ENCODE measurements around the gene SLC35F4.

The SLC35F4 gene

GRCh38 chr14:57834961-57835360 is 30.9 kb downstream of the SLC35F4 start:
- Mint-ChIP-seq H3K4me3 (no peak overlapping the region), H3K27me3 (peaks cover 5% of the 10 kb centered on the region), H3K36me3 (ENCODE audit: low read depth) (no peaks in the 10 kb centered on the region), H3K27ac (no peak overlapping the region), H3K9me3 (no peaks in the 10 kb centered on the region), H3K4me1 (ENCODE audit: low read depth) (no peaks in the 10 kb centered on the region)
- DNase-seq, result no peak

GRCh38 chr14:57834001-57834598 is 31.8 kb downstream of the SLC35F4 start:
- no peaks in the 10 kb centered on the region for H3K36me3 Mint-ChIP-seq (ENCODE audit: low read depth)
- H3K4me1 Mint-ChIP-seq (ENCODE audit: low read depth), result no peaks in the 10 kb centered on the region
- H3K27ac Mint-ChIP-seq, result no peak overlapping the region
- H3K9me3 Mint-ChIP-seq, result no peaks in the 10 kb centered on the region
- peaks cover 6% of the 10 kb centered on the region for H3K27me3 Mint-ChIP-seq
- H3K4me3 Mint-ChIP-seq, result no peak overlapping the region
- no peak for DNase-seq

- Mint-ChIP-seq H3K27me3 (peaks cover 8% of the 10 kb centered on the region), H3K4me1 (ENCODE audit: low read depth) (no peaks in the 10 kb centered on the region), H3K4me3 (no peak overlapping the region), H3K27ac (no peak overlapping the region), H3K36me3 (ENCODE audit: low read depth) (no peaks in the 10 kb centered on the region), H3K9me3 (no peaks in the 10 kb centered on the region)
- DNase-seq, result no peak
These were observed 32.6 kb downstream of the SLC35F4 start for GRCh38 chr14:57833323-57833722.

- H3K27me3 Mint-ChIP-seq, result peaks cover 8% of the 10 kb centered on the region
- no peak overlapping the region for H3K4me3 Mint-ChIP-seq
- H3K4me1 Mint-ChIP-seq (ENCODE audit: low read depth), result no peaks in the 10 kb centered on the region
- H3K27ac Mint-ChIP-seq, result no peak overlapping the region
- no peak for DNase-seq
- no peaks in the 10 kb centered on the region for H3K36me3 Mint-ChIP-seq (ENCODE audit: low read depth)
- no peaks in the 10 kb centered on the region for H3K9me3 Mint-ChIP-seq
These were observed 33.9 kb downstream of the SLC35F4 start for GRCh38 chr14:57831981-57832380.

DNA sequence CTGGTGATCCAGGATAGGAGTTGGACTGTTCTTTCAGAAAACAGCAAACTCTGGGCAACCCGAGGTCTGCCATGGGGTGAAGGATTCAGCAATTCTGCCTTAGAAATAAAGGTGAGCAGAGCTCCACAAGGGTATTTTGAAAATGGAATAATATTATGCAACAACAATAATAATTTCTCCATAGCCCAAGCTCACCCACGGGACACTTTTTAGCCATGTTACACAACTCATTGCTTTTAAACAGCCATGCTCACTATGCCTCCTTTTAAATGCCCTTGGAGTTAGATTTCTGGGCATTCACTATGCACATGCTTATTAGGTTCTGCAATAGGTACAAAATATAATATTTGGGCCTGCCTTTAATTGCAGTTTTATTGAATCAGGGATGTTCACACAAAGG is 37.2 kb downstream of the SLC35F4 start:
- no peak for DNase-seq
- no peak overlapping the region for H3K27ac Mint-ChIP-seq
- no peaks in the 10 kb centered on the region for H3K9me3 Mint-ChIP-seq
- no peaks in the 10 kb centered on the region for H3K36me3 Mint-ChIP-seq (ENCODE audit: low read depth)
- no peak overlapping the region for H3K4me3 Mint-ChIP-seq
- peaks cover 3% of the 10 kb centered on the region for H3K27me3 Mint-ChIP-seq
- H3K4me1 Mint-ChIP-seq (ENCODE audit: low read depth), result no peaks in the 10 kb centered on the region

- H3K4me1 Mint-ChIP-seq (ENCODE audit: low read depth), result no peaks in the 10 kb centered on the region
- H3K9me3 Mint-ChIP-seq, result no peaks in the 10 kb centered on the region
- DNase-seq, result no peak
- H3K27me3 Mint-ChIP-seq, result peaks cover 6% of the 10 kb centered on the region
- H3K27ac Mint-ChIP-seq, result no peak overlapping the region
- no peak overlapping the region for H3K4me3 Mint-ChIP-seq
- H3K36me3 Mint-ChIP-seq (ENCODE audit: low read depth), result no peaks in the 10 kb centered on the region
These were observed 42.8 kb downstream of the SLC35F4 start for GRCh38 chr14:57823015-57823660.

GRCh38 chr14:57822081-57822480 is 43.8 kb downstream of the SLC35F4 start:
- Mint-ChIP-seq H3K4me1 (ENCODE audit: low read depth) (no peaks in the 10 kb centered on the region), H3K27ac (no peak overlapping the region), H3K36me3 (ENCODE audit: low read depth) (no peaks in the 10 kb centered on the region), H3K27me3 (peaks cover 6% of the 10 kb centered on the region), H3K4me3 (no peak overlapping the region), H3K9me3 (no peaks in the 10 kb centered on the region)
- no peak for DNase-seq

- Mint-ChIP-seq H3K4me1 (ENCODE audit: low read depth) (peaks cover 2% of the 10 kb centered on the region), H3K9me3 (no peaks in the 10 kb centered on the region), H3K4me3 (no peak overlapping the region), H3K27me3 (peaks cover 6% of the 10 kb centered on the region), H3K27ac (no peak overlapping the region), H3K36me3 (ENCODE audit: low read depth) (no peaks in the 10 kb centered on the region)
- no peak for DNase-seq
These were observed 45.3 kb downstream of the SLC35F4 start for GRCh38 chr14:57820581-57820980.

DNA sequence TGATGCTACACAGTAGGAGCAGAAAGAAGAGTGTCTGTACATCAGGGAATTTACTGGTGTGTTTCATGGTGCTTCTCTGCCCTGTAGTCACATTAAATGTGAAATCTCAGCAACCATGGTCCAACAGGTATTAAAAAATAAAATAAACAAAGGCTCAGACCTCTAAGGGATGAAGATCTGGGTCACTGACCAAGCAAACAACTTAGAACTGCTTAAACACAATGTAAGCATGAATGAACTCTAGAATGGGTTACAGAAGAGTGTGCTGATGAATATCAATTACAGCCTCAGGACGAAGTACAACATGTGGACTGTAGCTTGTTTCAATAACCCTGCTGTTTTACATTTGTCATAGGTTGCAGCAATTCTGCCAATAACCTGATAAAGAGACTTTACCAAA is 47.4 kb downstream of the SLC35F4 start:
- H3K9me3 Mint-ChIP-seq, result no peaks in the 10 kb centered on the region
- H3K36me3 Mint-ChIP-seq (ENCODE audit: low read depth), result no peaks in the 10 kb centered on the region
- H3K4me1 Mint-ChIP-seq (ENCODE audit: low read depth), result peaks cover 2% of the 10 kb centered on the region
- H3K4me3 Mint-ChIP-seq, result no peak overlapping the region
- peaks cover 6% of the 10 kb centered on the region for H3K27me3 Mint-ChIP-seq
- no peak for DNase-seq
- H3K27ac Mint-ChIP-seq, result no peak overlapping the region

DNA sequence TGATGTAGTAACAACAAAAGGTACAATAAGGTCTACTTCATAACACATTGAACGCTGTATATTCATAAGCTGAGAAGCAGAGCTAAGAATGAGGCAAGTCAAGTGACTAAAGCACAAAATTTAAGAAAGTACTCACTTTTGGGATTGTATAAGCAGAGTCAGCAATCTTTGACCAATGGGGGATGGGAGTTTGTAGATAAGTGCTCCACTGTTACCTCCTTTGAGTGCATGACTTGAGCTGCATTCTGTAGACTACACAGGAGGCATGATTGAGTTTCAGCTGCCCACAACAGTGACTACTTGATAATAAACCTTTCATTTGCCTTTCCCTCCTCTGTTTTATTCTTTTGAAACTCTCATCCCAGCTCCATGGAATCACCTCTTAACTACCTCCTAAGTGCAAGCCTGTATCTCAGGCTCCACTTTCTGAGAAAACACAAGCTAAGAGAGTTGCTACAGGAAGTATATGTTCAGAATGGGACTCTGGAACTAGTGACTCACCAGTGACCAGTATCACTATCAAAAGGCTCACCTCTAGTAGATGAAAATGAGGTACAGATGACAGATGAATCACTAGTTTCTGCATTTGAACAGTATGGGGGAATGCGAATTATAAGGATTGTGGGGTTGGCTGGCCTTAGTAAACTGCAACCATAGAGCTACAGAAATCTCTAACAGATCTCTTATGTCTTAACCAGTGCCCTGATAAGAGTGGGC is 49.2 kb downstream of the SLC35F4 start:
- Mint-ChIP-seq H3K36me3 (ENCODE audit: low read depth) (no peaks in the 10 kb centered on the region), H3K27ac (no peak overlapping the region), H3K9me3 (no peaks in the 10 kb centered on the region), H3K4me3 (no peak overlapping the region), H3K4me1 (ENCODE audit: low read depth) (peaks cover 2% of the 10 kb centered on the region), H3K27me3 (no peaks in the 10 kb centered on the region)
- no peak for DNase-seq

DNA sequence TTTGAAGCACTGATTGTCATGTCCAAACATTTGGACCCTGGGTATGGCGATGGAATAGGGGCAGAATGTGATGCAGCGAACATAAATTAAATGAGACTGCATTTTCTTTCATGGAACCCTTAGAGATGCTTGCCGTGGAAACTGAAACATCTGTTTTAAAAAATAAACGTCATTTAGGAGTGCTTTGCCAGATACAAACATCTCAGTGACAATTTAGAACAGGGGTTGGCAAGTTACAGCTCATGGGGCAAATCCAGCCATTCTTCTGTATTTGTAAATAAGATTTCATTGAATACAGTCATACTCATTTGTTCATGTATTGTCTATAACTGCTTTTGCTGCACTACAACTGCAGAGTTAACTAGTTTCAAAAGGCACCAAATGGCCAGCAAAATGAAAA is 51.2 kb downstream of the SLC35F4 start:
- Mint-ChIP-seq H3K36me3 (ENCODE audit: low read depth) (no peaks in the 10 kb centered on the region), H3K27ac (no peak overlapping the region), H3K4me3 (no peak overlapping the region), H3K27me3 (no peaks in the 10 kb centered on the region), H3K9me3 (no peaks in the 10 kb centered on the region), H3K4me1 (ENCODE audit: low read depth) (peaks cover 2% of the 10 kb centered on the region)
- no peak for DNase-seq

DNA sequence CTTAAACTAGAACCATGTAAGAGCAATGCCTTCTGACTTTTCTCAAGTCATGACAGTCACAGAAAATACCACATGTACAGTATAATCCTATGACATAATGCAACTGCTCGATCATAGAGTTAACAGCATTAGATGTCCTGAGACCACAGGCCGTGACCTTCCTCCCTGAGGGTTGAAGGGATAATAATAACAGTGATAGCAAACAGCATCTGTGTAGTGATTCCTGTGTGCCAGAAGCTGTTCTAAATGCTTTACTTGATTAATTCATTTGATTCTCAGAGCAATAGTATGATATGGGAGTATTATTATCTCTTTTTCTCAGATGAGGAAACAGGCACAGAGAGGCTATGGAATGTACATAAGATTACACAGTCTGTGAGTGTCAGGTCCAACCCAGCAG is 53.2 kb downstream of the SLC35F4 start:
- no peaks in the 10 kb centered on the region for H3K9me3 Mint-ChIP-seq
- peaks cover 2% of the 10 kb centered on the region for H3K4me1 Mint-ChIP-seq (ENCODE audit: low read depth)
- DNase-seq, result no peak
- H3K4me3 Mint-ChIP-seq, result no peak overlapping the region
- H3K36me3 Mint-ChIP-seq (ENCODE audit: low read depth), result no peaks in the 10 kb centered on the region
- H3K27ac Mint-ChIP-seq, result no peak overlapping the region
- no peaks in the 10 kb centered on the region for H3K27me3 Mint-ChIP-seq

GRCh38 chr14:57811998-57812546 is 53.8 kb downstream of the SLC35F4 start:
- no peaks in the 10 kb centered on the region for H3K27me3 Mint-ChIP-seq
- no peaks in the 10 kb centered on the region for H3K36me3 Mint-ChIP-seq (ENCODE audit: low read depth)
- no peak overlapping the region for H3K4me3 Mint-ChIP-seq
- no peak for DNase-seq
- peaks cover 2% of the 10 kb centered on the region for H3K4me1 Mint-ChIP-seq (ENCODE audit: low read depth)
- no peak overlapping the region for H3K27ac Mint-ChIP-seq
- H3K9me3 Mint-ChIP-seq, result no peaks in the 10 kb centered on the region

DNA sequence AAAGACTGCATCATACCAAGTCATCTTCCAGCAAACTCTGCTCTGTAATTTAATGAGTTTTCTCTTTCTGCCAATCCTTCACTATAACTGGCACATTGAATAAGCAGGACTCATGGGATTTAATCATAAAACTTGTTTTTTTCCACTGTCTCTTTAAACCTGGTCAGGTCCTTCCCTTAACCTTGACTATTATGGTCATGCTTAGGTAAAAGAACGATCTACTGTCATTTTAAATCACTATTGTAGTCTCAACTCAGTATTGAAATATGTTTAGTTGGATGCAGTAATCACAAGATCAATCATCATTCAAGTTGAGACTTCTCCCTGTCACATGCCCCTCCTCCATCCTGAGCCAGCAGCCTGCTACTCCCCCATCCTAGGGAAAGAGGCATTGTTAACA is 56.1 kb downstream of the SLC35F4 start:
- Mint-ChIP-seq H3K36me3 (ENCODE audit: low read depth) (no peaks in the 10 kb centered on the region), H3K9me3 (no peaks in the 10 kb centered on the region), H3K27me3 (no peaks in the 10 kb centered on the region), H3K4me3 (no peak overlapping the region), H3K27ac (no peak overlapping the region), H3K4me1 (ENCODE audit: low read depth) (no peaks in the 10 kb centered on the region)
- no peak for DNase-seq

DNA sequence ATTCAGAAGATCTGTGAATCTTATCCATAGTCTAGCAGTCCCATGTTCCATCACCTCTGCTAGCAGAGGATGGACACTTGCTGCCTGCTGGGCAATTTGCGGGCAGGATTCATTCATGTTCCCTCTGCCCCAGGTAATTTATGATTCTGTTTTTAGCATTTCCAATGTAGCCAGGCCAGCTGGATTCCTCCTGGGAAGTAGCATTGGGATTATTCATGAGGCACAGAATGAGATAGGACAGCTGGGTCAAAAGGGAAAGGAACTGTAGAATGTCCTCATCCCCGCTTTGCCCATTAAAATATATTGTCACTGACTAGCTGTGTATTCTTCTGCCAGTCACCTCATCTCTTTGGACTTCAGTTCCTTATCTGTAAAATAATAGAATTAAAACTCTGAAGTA is 68.7 kb downstream of the SLC35F4 start:
- no peak overlapping the region for H3K4me3 Mint-ChIP-seq
- DNase-seq, result no peak
- H3K27ac Mint-ChIP-seq, result no peak overlapping the region
- no peaks in the 10 kb centered on the region for H3K36me3 Mint-ChIP-seq (ENCODE audit: low read depth)
- H3K9me3 Mint-ChIP-seq, result peaks cover 1% of the 10 kb centered on the region
- no peaks in the 10 kb centered on the region for H3K27me3 Mint-ChIP-seq
- H3K4me1 Mint-ChIP-seq (ENCODE audit: low read depth), result no peaks in the 10 kb centered on the region
